Left ventricle myocardium superior (tissue), 1 donor: ENCODE data around the gene VPS13D. TPM values are rescaled to one million over a fixed set of nuclear protein-coding genes. Genes with fewer than 3 reads are reported as not detected.
A peak's percentile ranks its signal among the peaks of the same experiment; 100 is the strongest.

Source experiments
- ATAC-seq: fragments of 200-7000 bp; cut with Tn5 transposase; one replicate; pipeline ENCODE4 v1.9.1; 2020; ENCODE audit warnings: mild to moderate bottlenecking, moderate library complexity
- DNase-seq: peaks from one replicate; pipeline ENCODE4 v3.0.0-alpha.2; 2020
- intact Hi-C: fragments of 100-400 bp; cut with micrococcal nuclease; formaldehyde crosslinking; loops from one replicate; pipeline ENCODE4 v1.11.0; 2022
- total RNA-seq: library from RNA; stranded (reverse); fragmentation: NEBNext Ultra II Directional; extraction: Animal tissue kit (Norgen Biotek cat#: 25700); gene quantifications from one replicate; pipeline ENCODE4 v1.2.1, GENCODE V29; 2021
- donor health status: DM: no; HTN: yes; CAD: no; lungs with severe emphysema.

VPS13D gene
- total RNA-seq, 1 donor from 2014 or later = 112 TPM

DNA sequence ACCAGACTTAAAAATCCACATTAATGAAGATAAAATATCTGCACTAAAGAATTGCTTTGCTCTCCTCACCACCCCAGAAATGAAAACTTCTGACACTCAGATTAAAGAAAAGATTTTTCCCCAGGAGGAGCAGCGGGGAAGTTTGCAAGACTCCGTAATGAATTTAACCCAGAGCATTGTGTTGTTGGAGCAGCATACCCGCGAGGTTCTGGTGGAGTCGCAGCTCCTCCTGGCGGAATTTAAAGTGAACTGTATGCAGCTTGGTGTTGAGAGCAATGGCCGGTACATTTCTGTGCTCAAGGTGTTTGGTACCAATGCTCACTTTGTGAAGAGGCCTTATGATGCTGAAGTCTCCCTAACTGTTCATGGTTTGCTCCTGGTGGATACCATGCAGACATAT, 46.4 kb downstream of the VPS13D start:
- peak; percentile 24 for ATAC-seq
- DNase-seq = no peak
- intact Hi-C loops = no loop called here

DNA sequence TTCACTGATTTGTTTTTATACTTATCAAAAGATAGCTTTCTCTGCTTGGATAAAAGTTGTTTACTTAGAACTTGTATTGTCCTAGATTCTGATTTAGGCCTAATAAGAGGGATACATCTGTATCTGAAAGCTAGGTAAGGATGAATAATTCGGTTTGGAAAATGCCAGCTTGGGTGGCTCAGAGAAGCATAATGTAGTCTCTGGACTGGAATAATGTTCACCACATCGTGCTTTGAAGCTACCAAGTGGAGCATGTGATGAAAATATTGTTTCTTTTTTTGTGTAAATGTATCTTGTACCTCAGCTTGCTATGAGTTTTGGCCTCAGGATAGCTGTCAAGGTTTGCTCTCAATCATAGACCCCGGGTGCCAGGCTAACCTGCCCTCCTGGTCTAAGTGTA, 49.2 kb downstream of the VPS13D start:
- intact Hi-C loops = no loop called here
- no peak for DNase-seq
- no peak for ATAC-seq

DNA sequence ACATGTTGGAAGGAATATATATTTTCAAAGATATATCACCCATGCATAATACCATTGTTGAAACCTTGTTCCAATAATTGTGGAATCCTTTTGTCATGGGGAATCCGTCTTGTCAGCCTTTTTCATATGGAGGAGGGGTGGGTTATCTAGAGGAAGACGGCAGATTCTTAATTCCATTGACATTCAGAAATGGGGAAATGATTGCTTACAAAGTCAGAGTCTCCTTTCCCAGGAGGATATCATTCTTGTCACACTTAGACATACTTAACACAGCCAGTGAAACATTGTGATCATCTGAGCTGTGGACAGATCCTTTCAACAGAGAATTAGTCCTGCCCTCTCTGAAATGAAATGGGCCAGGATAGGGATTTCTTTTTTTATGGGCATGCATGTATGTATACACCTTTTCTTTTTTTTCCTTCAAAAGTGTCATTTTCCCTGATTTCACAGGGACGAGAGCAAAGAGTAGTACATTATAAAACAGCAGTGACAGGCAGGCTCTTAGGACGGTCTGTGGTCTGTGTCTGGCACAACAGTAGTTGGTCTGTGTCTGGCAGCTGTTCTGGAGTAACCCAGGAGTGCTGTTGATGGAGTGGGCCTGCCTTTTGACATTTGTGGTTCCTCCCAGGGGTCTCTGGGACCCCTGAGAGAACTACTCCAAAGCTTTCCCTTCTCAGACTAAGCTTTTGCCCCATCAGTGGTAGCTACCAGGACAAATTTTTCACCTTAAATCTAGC, 50.1 kb downstream of the VPS13D start:
- ATAC-seq = peak; percentile 72
- intact Hi-C loops = no loop called here
- DNase-seq = no peak

DNA sequence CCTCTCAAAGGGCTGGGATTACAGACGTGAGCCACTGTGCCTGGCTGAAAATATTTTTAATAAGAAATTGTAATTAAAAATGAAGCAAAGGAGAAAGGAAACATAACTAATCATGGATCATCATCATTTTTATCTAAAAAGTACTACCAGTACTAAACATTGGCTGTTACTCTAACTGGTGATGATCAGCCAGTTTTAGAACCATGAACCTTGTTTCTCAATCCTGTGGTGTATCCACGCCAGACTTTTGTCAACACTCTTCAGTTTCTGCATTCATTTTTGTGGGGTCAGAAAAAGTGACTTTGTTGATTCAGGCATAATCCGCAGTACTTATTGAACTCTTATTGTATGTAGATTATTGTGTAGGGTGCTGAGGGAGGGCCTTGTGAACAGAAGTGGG, 52.3 kb downstream of the VPS13D start:
- no peak for ATAC-seq
- intact Hi-C loops = no loop called here
- no peak for DNase-seq

DNA sequence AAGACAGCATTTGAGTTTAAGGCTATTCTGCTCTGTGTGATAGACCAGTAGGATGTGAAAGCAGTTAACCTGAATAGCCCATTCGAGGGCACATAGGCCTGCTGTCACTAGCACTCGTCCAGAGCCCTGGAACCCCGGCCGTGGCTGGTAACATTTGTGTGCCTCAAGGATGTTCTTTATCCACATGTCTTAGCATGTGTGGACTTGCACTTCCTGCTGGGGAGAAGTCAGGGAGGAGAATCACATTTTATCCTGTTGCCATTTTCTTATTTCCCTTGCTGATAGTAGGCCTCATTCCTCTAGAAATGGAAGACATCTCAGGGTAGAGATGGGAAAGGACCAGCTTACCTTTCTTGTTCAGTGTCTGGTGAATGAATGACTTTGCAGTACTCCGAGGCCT, 54.7 kb downstream of the VPS13D start:
- intact Hi-C loops = no loop called here

DNA sequence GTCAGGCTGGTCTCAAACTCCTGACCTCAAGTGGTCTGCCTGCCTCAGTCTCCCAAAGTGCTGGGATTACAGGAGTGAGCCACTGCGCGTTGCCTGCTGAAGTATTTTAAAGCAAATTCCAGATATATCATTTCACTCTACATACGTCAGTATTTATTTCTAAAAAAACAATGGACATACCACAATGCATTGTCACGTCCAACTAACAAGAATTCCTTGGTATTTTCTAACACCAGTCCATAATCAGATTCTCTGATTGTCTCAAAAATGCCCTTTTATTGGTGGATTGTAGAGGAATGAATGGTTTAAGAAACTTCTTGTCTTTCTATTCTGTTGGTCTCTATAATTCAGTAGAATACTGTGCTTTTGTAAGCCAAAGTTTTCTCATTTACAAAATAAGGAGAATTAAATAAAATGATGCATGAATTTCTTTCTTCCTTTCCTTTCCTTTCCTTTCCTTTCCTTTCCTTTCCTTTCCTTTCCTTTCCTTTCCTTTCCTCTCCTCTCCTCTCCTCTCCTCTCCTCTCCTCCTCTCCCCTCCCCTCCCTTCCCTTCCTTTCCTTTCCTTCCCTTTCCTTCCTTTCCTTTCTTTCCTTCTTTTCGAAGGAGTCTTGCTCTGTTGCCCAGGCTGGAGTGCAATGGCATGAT, 55.8 kb downstream of the VPS13D start:
- ATAC-seq = no peak
- intact Hi-C loops = no loop called here
- no peak for DNase-seq

More for the DNA sequence above, 54.7 kb downstream of the VPS13D start:
- ATAC-seq (no peak), DNase-seq (no peak)

DNA sequence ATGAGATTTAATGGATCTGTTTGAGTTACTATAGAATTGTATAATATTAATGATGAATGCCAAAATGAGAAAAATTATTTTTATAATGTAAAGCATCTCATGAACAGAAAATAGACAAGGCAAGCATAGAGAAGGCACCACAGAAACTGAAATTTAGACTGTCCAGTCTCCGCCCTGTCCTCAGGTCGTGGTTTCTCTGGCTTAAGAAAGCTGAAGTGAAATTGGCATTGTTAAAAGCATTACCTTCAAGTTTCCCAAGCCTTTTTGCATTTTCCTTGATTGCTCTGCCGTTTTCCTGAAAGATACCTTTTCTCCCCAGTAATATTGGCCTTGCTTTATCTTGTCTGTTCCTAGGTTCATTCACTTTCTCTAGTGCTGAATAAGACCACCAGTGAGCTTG, 58.0 kb downstream of the VPS13D start:
- DNase-seq (no peak), ATAC-seq (no peak)
- intact Hi-C loops = no loop called here

DNA sequence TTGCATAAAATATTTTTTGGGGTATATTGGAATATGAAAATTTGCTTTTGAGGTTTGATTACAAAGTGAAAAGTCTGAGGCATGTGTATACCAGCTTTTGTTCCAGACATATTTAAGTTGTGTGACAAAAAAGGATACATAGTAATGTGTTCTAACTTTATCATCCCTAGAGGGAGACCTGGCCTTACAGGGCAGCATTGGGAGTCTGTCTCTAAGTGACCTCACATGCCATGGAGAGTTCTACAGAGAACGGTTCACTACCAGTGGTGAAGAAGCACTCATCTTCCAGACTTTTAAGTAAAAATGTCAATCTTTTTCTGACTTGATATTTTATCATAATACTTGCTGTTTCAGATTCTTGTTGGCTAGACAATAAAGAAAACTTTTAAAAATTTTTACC, 61.0 kb downstream of the VPS13D start:
- DNase-seq (no peak), ATAC-seq (peak; percentile 85)
- intact Hi-C loops = no loop called here

DNA sequence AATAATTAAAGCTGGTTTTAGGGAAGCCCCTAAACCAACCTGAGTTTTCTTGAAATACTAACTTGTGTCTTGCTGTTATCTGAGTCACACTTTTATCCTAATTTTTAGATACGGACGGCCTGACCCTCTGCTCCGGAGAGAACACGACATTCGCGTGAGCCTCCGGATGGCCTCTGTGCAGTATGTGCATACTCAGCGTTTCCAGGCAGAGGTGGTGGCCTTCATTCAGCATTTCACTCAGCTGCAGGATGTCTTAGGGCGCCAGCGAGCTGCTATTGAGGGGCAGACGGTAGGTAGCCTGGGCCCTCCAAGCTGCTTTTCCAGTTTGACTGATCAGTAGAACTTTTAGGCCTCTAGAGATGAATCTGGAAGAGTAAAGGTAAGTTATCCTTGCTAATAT, 63.6 kb downstream of the VPS13D start:
- DNase-seq (no peak), ATAC-seq (no peak)
- intact Hi-C loops = no loop called here

DNA sequence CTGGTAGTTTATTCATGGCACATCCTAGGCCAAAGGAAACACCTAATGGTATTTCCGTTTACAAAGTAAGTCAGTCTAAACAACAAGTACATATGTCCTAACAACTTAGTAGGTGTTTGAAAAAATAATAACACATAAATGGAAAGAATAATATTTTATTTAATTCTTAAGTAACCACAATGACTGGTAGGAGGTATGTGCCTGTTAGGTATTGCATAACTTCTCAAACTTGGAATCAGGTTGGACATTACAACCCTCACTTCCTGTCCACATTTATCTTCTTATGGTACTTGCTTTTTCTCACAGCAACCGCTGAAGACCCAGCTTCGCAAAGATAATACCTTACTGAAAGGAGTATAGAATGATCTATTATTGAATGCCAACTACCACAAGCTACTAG, 64.2 kb downstream of the VPS13D start:
- intact Hi-C loops = no loop called here
- ATAC-seq (no peak), DNase-seq (no peak)

DNA sequence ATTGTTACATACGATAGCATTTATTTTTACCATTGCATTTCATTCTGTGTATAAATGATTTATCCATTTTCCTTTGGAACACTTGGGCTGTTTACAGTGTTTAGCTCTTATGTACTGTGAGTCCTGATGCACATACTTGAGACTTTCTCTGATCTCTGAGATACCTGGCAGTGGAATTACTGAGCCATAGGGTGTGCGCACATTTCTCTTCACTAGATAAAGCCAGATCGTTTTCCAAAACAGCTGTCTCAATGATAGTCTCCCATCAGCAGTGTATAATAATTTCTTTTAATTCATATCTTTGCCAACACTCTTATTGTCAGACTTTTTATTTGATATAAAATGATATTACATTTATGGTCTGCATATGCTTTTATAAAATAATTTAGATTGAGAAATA, 66.2 kb downstream of the VPS13D start:
- DNase-seq (no peak), ATAC-seq (no peak)
- intact Hi-C loops = no loop called here

DNA sequence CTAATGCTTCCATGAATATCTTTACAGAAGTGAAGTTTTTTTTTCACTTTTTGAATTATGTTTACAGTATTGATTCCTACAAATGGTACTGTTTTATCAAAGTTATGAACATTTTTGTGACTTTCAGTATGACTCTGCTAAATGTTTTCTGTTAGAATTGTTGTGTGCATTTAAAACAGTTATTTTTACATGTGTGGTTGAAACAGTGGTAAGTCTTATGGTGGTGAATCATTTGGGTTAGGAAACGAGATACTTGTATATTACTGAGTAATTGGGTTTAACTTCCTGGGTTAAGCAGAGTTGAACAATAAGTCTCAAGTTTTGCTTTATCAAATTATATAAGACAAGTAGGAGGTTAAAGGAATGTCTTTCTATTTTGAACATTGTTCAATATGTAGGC, 66.8 kb downstream of the VPS13D start:
- intact Hi-C loops = no loop called here

DNA sequence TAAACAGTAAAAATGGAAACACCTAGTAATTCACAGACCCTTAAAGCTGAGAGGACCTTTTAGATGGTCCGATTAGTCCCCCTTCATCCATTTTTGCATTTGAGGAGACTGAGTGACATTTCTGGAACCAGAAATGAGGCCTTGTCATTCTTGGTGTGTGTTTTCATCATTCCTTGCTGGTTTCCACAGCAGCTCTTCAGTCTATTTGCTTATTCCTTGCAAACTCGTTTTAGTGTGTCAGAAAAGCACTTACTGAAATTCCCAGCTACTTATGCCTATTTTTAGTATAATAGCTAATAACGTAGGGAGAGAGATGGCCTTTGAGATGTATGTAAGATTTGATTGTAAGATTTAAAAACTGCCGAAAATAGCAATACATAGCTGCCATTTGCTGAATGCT, 70.9 kb downstream of the VPS13D start:
- no peak for ATAC-seq

More for the DNA sequence above, 66.8 kb downstream of the VPS13D start:
- ATAC-seq (no peak), DNase-seq (no peak)

DNA sequence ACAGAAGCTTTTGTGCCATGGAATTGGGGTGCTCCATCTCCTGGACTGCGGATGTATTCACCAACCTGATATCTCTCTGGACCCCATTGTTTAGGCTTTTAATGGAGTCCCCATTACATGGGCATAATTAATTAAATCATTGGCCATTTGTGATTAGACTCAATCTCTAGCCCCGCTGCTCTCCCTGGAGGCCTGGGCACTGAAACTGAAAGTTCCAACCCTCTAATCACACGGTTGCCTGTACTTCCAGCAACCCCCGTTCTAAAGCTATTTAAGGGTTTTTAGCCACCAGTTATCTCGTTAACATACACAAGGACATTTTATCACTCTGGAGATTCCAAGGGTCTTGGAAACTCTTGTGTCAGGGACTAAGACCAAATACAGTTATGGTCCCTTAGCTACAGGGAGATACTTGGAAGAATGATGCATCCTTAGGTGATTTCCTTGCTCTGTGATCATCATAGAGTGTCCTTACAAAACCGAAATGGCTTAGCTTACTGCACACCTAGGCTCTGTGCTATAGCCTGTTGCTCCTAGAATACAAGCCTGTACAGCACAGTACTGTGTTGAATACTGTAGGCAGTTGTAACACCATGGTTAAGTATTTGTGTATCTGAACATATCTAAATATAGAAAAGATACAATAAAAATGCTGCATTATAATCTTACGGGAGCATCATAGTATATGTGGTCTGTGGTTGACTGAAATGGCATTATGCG, 71.8 kb downstream of the VPS13D start:
- no peak for DNase-seq
- intact Hi-C loops = no loop called here
- ATAC-seq = peak; percentile 69

More for the DNA sequence above, 70.9 kb downstream of the VPS13D start:
- DNase-seq = no peak
- intact Hi-C loops = no loop called here

DNA sequence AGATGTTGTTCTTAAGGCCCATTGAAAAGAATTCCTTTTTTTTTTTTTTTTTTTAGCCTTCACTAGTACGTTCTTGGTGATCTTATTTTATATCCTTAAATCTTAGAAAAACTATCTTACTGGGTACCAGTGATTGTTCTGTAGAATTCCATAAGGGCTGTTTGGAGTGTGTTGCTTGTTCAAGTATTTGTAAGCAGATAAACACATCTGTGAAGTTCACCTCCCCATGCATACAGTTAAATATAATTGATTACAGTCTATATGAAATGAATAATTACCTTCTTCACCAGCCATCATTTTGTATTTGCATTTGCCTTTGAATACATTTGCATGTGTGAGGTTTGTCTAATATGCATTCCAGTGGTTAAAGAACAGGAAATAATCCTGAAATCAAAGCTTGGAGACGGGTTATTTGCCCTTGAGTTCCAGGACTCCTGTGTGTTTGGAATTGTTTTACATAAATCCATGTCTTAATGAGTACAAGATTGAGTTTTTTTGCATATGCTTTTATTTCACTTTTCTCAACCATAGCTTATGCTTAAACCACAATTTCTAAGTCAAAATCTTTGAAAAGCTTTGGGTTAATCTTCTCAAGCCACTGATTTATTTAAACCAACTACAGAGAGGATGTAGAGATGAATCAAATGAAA, 73.1 kb downstream of the VPS13D start:
- ATAC-seq (no peak), DNase-seq (no peak)
- intact Hi-C loops = no loop called here

DNA sequence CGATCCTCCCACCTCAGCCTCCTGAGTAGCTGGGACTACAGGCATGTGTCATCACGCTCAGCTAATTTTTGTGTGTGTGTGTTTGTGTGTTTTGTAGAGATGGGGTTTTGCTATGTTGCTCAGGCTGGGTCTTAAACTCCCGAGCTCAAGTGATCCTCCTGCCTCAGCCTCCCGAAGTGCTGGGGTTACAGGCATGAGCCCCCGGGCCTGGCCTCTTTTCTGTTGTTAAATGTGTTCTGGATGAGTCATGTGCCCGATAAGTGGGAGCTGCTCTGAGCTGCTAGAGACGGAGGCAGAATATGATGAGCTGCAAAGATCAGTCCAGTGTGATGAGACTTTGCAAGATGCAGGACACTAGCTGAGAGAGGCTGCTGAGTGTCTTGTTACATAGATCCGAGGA, 75.5 kb downstream of the VPS13D start:
- intact Hi-C loops = no loop called here
- ATAC-seq (no peak), DNase-seq (no peak)

DNA sequence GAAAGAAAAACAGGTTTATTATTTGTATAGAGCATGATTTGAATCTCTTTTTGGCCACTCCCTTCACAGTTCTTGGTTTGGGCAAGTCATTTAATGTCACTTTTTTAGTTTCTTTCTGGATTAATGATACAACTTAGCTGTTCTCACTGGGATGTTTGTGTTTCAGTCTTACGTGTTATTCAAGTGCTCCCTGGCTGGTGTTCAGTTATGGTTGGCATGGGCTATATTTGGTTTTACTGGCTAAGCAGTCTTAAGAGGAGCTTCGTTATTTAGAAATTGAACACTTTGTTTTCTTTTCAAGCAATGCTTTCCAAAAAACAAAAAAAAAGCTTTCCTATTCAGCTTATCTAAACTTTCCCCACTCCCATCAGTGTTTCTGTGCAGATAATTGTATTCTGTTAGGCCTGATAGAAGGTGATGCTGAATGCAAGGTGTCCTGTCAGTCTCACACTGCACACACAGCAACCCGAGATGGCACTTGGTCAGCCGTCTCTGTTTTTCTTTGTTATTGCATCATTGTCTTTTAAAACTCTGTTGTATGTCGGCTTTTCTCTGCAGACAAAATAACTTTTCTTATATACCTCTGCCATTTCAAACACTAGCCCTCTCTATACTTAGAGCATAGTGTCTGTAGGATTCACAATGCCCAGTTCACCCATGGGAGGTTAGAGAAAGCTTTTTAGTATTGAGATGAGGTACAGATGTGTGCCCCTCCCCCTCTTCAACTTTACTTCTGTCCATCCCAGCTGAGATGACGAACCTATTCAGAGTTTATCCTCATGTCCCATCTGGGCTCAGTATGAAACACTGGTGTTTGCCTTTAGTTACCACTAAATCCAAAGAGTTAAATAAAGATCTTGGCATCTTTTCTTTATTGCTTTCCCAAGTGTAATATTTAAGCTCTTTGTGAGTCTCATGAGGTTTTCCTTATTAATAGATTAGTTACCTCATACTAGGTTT, 80.2 kb downstream of the VPS13D start:
- ATAC-seq = peak; percentile 78
- intact Hi-C loops = loop anchor here (10.0 kb wide), 1 partner anchor 345 kb away; no protein-coding TSS in a partner anchor
- no peak for DNase-seq

DNA sequence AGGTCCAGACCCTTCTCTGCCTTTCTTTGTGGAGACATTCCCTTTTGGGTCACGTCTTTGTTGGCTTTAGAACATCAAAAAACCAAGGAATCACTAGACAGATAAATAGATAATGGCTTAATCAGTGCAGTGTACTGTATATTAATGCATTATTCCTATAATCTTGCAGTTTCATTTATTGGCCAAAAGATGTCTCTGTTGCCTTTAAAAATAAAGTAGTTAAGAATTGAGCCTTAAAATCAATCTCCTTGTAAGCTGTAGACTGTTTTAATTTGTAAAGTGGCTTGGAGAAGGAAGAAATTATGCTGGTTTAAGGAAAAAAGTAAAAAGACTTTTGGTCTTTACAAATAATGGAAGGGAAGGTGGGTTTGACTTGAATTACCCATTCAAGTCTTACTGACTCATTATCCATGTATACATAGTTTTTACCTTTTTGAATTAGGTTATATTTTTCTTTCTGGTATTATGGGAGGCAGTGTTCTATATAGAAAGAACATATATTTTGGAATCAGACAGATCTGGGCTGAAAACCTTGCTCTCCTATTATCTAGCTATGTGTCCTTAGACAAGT, 84.6 kb downstream of the VPS13D start:
- intact Hi-C loops = loop anchor here (10.0 kb wide), 1 partner anchor 340 kb away; no protein-coding TSS in a partner anchor
- DNase-seq (no peak), ATAC-seq (peak; percentile 49)
